GM12878 (cell line): ENCODE measurements around the gene CCL14. TPM values are rescaled to one million over a fixed set of nuclear protein-coding genes. Genes with fewer than 3 reads are reported as not detected.

Source experiments
- ATAC-seq: fragments of 200-7000 bp; cut with Tn5 transposase; 3 replicates; pipeline ENCODE4 v1.9.1; 2020; ENCODE audit warnings: mild to moderate bottlenecking, moderate library complexity
- BruUV-seq: library from RNA; stranded (reverse); fragments of 400-500 nt; replicated peaks from 2 replicates; lab custom pipeline; 2021; lab: Mats Ljungman, UMichigan
- CTCF ChIA-PET: fragments of 300-600 bp; sonication (Branson Sonifier 250); formaldehyde crosslinking; extraction: SDS; loops from one replicate; lab custom pipeline; 2021; ENCODE audit warnings: inconsistent platforms; lab: Yijun Ruan, JAX
- POLR2A ChIA-PET: fragments of 350-600 bp; formaldehyde crosslinking; extraction: SDS; loops from one replicate; lab custom pipeline; 2021; ENCODE audit warnings: inconsistent platforms; lab: Charles Lee
- RAD21 ChIA-PET: fragments of 300-600 bp; sonication (Branson Sonifier 250); formaldehyde crosslinking; loops from one replicate; lab custom pipeline; 2023; ENCODE audit warnings: antibody characterized with exemption; ENCODE audit not compliant: unreplicated experiment; lab: Charles Lee
- SMC1A ChIA-PET: fragments of 300-600 bp; sonication (Branson Sonifier 250); formaldehyde crosslinking; loops from one replicate; lab custom pipeline; 2023; ENCODE audit not compliant: unreplicated experiment, uncharacterized antibody; lab: Charles Lee
- DNase-seq: peaks from one replicate; pipeline ENCODE4 v3.0.0-alpha.2; 2011; ENCODE audit warnings: low read depth, low spot score
- FAIRE-seq: peaks from 3 replicates; lab custom pipeline; 2011; peaks lifted over from hg19 to GRCh38; lab: Jason Lieb, UNC
- H2AFZ ChIP-seq: 2 replicates; pipeline ENCODE4 v1.6.0; 2011; ENCODE audit warnings: low read depth, low read length, control low read depth; ENCODE audit not compliant: control insufficient read depth
- H3K27ac ChIP-seq: 2 replicates; pipeline ENCODE4 v1.5.1; 2011; ENCODE audit warnings: control low read depth; ENCODE audit not compliant: control insufficient read depth, insufficient read depth
- H3K27me3 ChIP-seq, 2 experiments: replicated peaks in 1 of 2; 2 replicates each; pipeline versions ENCODE4 v1.6.0 to v1.6.1; 2011; ENCODE audit warnings: low read length in 1 of 2; ENCODE audit not compliant: control insufficient read depth in 2 of 2, insufficient read depth in 2 of 2
- H3K36me3 ChIP-seq, 2 experiments: 2 replicates each; pipeline ENCODE4 v1.5.1; 2011; ENCODE audit warnings: low read length in 1 of 2; ENCODE audit not compliant: control insufficient read depth in 2 of 2, insufficient read depth in 2 of 2
- H3K4me1 ChIP-seq: 2 replicates; pipeline ENCODE4 v1.6.1; 2011; ENCODE audit warnings: mild to moderate bottlenecking, low read length, moderate library complexity, mixed read lengths; ENCODE audit not compliant: control insufficient read depth, insufficient read depth
- H3K4me2 ChIP-seq: 2 replicates; pipeline ENCODE4 v1.6.0; 2011; ENCODE audit warnings: control low read depth; ENCODE audit not compliant: control insufficient read depth, insufficient read depth
- H3K4me3 ChIP-seq: fragments of 200-600 bp; sonication (generic); 2 replicates; pipeline ENCODE4 v1.5.1; 2016
- H3K79me2 ChIP-seq: 2 replicates; pipeline ENCODE4 v1.6.0; 2011; ENCODE audit warnings: low read length; ENCODE audit not compliant: control insufficient read depth, insufficient read depth
- H3K9ac ChIP-seq: 2 replicates; pipeline ENCODE4 v1.8.0; 2011; ENCODE audit warnings: low read length, control low read depth, mixed read lengths; ENCODE audit not compliant: control insufficient read depth, insufficient read depth
- H3K9me3 ChIP-seq: replicated peaks from 3 replicates; pipeline ENCODE4 v1.5.1; 2011; ENCODE audit warnings: mild to moderate bottlenecking, low read length; ENCODE audit not compliant: control insufficient read depth, insufficient read depth
- H4K20me1 ChIP-seq: 2 replicates; pipeline ENCODE4 v1.6.0; 2011; ENCODE audit not compliant: control insufficient read depth, insufficient read depth
- ATF2 ChIP-seq: IDR thresholded peaks from 2 replicates; pipeline ENCODE4 v1.6.1; 2012; ENCODE audit warnings: low read length, inconsistent platforms
- ATF3 ChIP-seq: IDR thresholded peaks from 2 replicates; pipeline ENCODE4 v1.6.1; 2011; ENCODE audit warnings: low read depth, mild to moderate bottlenecking, low read length, moderate library complexity, borderline replicate concordance; ENCODE audit errors: extremely low read depth
- BACH1 ChIP-seq: fragments of 450-650 bp; IDR thresholded peaks from 2 replicates; pipeline ENCODE4 v1.6.1; 2017; ENCODE audit warnings: mild to moderate bottlenecking, borderline replicate concordance
- CHD2 ChIP-seq: IDR thresholded peaks from 2 replicates; pipeline ENCODE4 v1.6.1; 2011; ENCODE audit warnings: low read depth, low read length, improper control_type of control experiment, borderline replicate concordance
- FOXK2 ChIP-seq: fragments of 450-650 bp; IDR thresholded peaks from 2 replicates; pipeline ENCODE4 v1.6.1; 2017; ENCODE audit warnings: mild to moderate bottlenecking, moderate library complexity
- HDAC6 ChIP-seq: fragments of 200-600 bp; sonication (generic); IDR thresholded peaks from one replicate; pipeline ENCODE4 v1.8.0; 2017; ENCODE audit warnings: antibody characterized with exemption; ENCODE audit not compliant: unreplicated experiment
- HDGF ChIP-seq: fragments of 450-650 bp; IDR thresholded peaks from 2 replicates; pipeline ENCODE4 v1.6.1; 2016; ENCODE audit warnings: antibody characterized with exemption
- MAX ChIP-seq: IDR thresholded peaks from 2 replicates; pipeline ENCODE4 v1.6.1; 2012; ENCODE audit warnings: low read depth, low read length, improper control_type of control experiment
- MLLT1 ChIP-seq: fragments of 450-650 bp; IDR thresholded peaks from 2 replicates; pipeline ENCODE4 v1.6.1; 2016; ENCODE audit warnings: mild to moderate bottlenecking
- MYB ChIP-seq: fragments of 150-350 bp; IDR thresholded peaks from 2 replicates; pipeline ENCODE4 v1.6.1; 2014; ENCODE audit warnings: mild to moderate bottlenecking, low read depth, low read length, borderline replicate concordance
- NR2C1 ChIP-seq: fragments of 450-650 bp; IDR thresholded peaks from 2 replicates; pipeline ENCODE4 v1.6.1; 2017; ENCODE audit warnings: antibody characterized with exemption, mild to moderate bottlenecking, moderate library complexity
- PAX8 ChIP-seq: fragments of 450-650 bp; IDR thresholded peaks from 2 replicates; pipeline ENCODE4 v1.6.1; 2017; ENCODE audit warnings: mild to moderate bottlenecking, moderate library complexity
- POLR2AphosphoS2 ChIP-seq: IDR thresholded peaks from 2 replicates; pipeline ENCODE4 v1.6.1; 2011; ENCODE audit warnings: low read depth, mild to moderate bottlenecking, low read length, improper control_type of control experiment, moderate library complexity
- RB1 ChIP-seq: fragments of 450-650 bp; formaldehyde crosslinking; IDR thresholded peaks from 2 replicates; pipeline ENCODE4 v1.6.1; 2017; ENCODE audit warnings: mild to moderate bottlenecking, borderline replicate concordance
- RFX5 ChIP-seq: IDR thresholded peaks from 2 replicates; pipeline ENCODE4 v1.6.1; 2011; ENCODE audit warnings: low read depth, low read length, improper control_type of control experiment
- SIX5 ChIP-seq: IDR thresholded peaks from 2 replicates; pipeline ENCODE4 v1.6.1; 2011; ENCODE audit warnings: mild to moderate bottlenecking, low read depth, low read length, moderate library complexity; ENCODE audit not compliant: severe bottlenecking
- YBX1 ChIP-seq: fragments of 450-650 bp; IDR thresholded peaks from 2 replicates; pipeline ENCODE4 v1.6.1; 2016; ENCODE audit warnings: antibody characterized with exemption
- ZNF592 ChIP-seq: fragments of 450-650 bp; IDR thresholded peaks from 2 replicates; pipeline ENCODE4 v1.6.1; 2017; ENCODE audit warnings: mild to moderate bottlenecking, moderate library complexity
- ZSCAN29 ChIP-seq: fragments of 450-650 bp; IDR thresholded peaks from 2 replicates; pipeline ENCODE4 v1.6.1; 2017; ENCODE audit warnings: mild to moderate bottlenecking, moderate library complexity
- WGBS: methylation state at CpG from one replicate; pipeline ENCODE4 v1.1.6; 2016; ENCODE audit warnings: low lambda C conversion rate; ENCODE audit not compliant: insufficient replicate concordance, insufficient coverage; ENCODE audit errors: missing lambda C conversion rate; 5-methylcytosine and 5-hydroxymethylcytosine counted together
- in situ Hi-C: fragments of 300-500 bp; cut with MboI; formaldehyde crosslinking; loops from 9 replicates; pipeline ENCODE4 v1.14.3; 2018; ENCODE audit warnings: mixed read lengths
- intact Hi-C: fragments of 100-400 bp; cut with micrococcal nuclease; formaldehyde crosslinking; loops from one replicate; pipeline ENCODE4 v1.14.2; 2022; ENCODE audit not compliant: unreplicated experiment
- polyA plus RNA-seq, 11 experiments: library from polyadenylated mRNA; depleted of rRNA in 4 of 11; unstranded in 6 of 11; stranded (reverse) in 5 of 11; fragments of >200 nt; fragmentation: Nextera tagmentation in 4 of 11; fragmentation: Illumina TruSeq in 1 of 11; extraction: Ambion mirVana in 4 of 11; extraction: Trizol in 1 of 11; gene quantifications; 1 replicate in 1 of 11; 2 replicates in 10 of 11; pipeline versions ENCODE4 v1.2.1 to v1.2.3, GENCODE V29; 2011 to 2016; ENCODE audit warnings: inconsistent platforms in 2 of 11, missing spikeins in 2 of 11, low read depth in 1 of 11
- total RNA-seq, 4 experiments: library from RNA; depleted of rRNA in 3 of 4; stranded (reverse); fragments of >200 nt in 3 of 4; fragmentation: Illumina TruSeq in 1 of 4; extraction: Trizol in 1 of 4; gene quantifications; 2 replicates each; pipeline versions ENCODE4 v1.2.1 to v1.2.3, GENCODE V29; 2013 to 2021

The CCL14 gene
- total and polyA plus RNA-seq, 10 of the 15 experiments (the other 5 are each of a cell fraction or from before 2014, with no cell fraction given), result not detected

GRCh38 chr17:35949401-35949800 lies 37.1 kb downstream of the CCL14 start:
- no peak for ATAC-seq
- Histone ChIP-seq H3K4me1 (no peaks in the 10 kb centered on the region), H3K4me2 (no peak overlapping the region), H3K27me3 (no peaks in the 10 kb centered on the region; a peak in 1 of 4 replicates), H3K9me3 (no peaks in the 10 kb centered on the region), H3K4me3 (no peak overlapping the region), H3K27ac (no peak overlapping the region), H2AFZ (no peak overlapping the region), H3K79me2 (no peaks in the 10 kb centered on the region), H3K9ac (no peak overlapping the region), H3K36me3 (no peaks in the 10 kb centered on the region), H4K20me1 (no peaks in the 10 kb centered on the region)
- CTCF ChIA-PET, result interaction anchor here (1.1 to 4.8 kb wide), 7 partner anchors 9 to 534 kb away, joined by 3 to 38 read pairs (median 18); no protein-coding TSS in a partner anchor
- no peak for FAIRE-seq
- RAD21 ChIA-PET, result interaction anchor here (0.7 to 1.9 kb wide), 7 partner anchors 18 to 201 kb away, joined by 3 to 8 read pairs (median 4); no protein-coding TSS in a partner anchor
- 32% methylated on average over 3 of the region's 3 CpGs for WGBS
- SMC1A ChIA-PET, result interaction anchor here (0.6 to 3.0 kb wide), 6 partner anchors 9 to 197 kb away, joined by 3 to 18 read pairs (median 4); no protein-coding TSS in a partner anchor
- intact Hi-C loops, result loop anchor here (5.0 kb wide), 1 partner anchor 102 kb away; no protein-coding TSS in a partner anchor
- in situ Hi-C loops, result no loop called here
- no TSS peak for BruUV-seq
- POLR2A ChIA-PET, result no interaction called here
- no peak for DNase-seq
- TF ChIP-seq ATF3 (no peak), POLR2AphosphoS2 (no peak), RFX5 (no peak), MAX (no peak), RB1 (no peak), ATF2 (no peak), HDAC6 (no peak), CHD2 (no peak), BACH1 (no peak), PAX8 (no peak), NR2C1 (no peak), YBX1 (no peak), HDGF (no peak), SIX5 (no peak), ZSCAN29 (no peak), FOXK2 (no peak), MYB (no peak), MLLT1 (no peak), ZNF592 (no peak)
